ENCODE measurements around the gene RTN1.

The RTN1 gene

GRCh38 chr14:59847711-59848110 lies 22.9 kb downstream of the RTN1 start:
- no peaks in the 10 kb centered on the region for H3K27me3 ChIP-seq (ENCODE audit: control insufficient read depth, insufficient read depth, low read length)
- no peak overlapping the region for H3K4me3 ChIP-seq (ENCODE audit: low read length)
- no peak overlapping the region for H3K9ac ChIP-seq (ENCODE audit: low read length)
- H3K9me3 ChIP-seq (ENCODE audit: control insufficient read depth, low read length): no peaks in the 10 kb centered on the region
- peaks cover 16% of the 10 kb centered on the region for H3K4me1 ChIP-seq (ENCODE audit: control insufficient read depth, insufficient read depth, low read length)
- no peaks in the 10 kb centered on the region for H3K36me3 ChIP-seq (ENCODE audit: control insufficient read depth, insufficient read depth, low read length)

- Histone ChIP-seq H3K36me3 (ENCODE audit: control insufficient read depth, insufficient read depth, low read length) (no peaks in the 10 kb centered on the region), H3K4me1 (ENCODE audit: control insufficient read depth, insufficient read depth, low read length) (peaks cover 16% of the 10 kb centered on the region), H3K4me3 (ENCODE audit: low read length) (no peak overlapping the region)
Observed at GRCh38 chr14:59846595-59846994, 24.0 kb downstream of the RTN1 start.

GRCh38 chr14:59845245-59845644 lies 25.3 kb downstream of the RTN1 start:
- Histone ChIP-seq H3K9me3 (ENCODE audit: control insufficient read depth, low read length) (no peaks in the 10 kb centered on the region), H3K4me1 (ENCODE audit: control insufficient read depth, insufficient read depth, low read length) (peaks cover 16% of the 10 kb centered on the region), H3K9ac (ENCODE audit: low read length) (no peak overlapping the region), H3K27me3 (ENCODE audit: control insufficient read depth, insufficient read depth, low read length) (no peaks in the 10 kb centered on the region), H3K4me3 (ENCODE audit: low read length) (no peak overlapping the region), H3K36me3 (ENCODE audit: control insufficient read depth, insufficient read depth, low read length) (no peaks in the 10 kb centered on the region)

More at GRCh38 chr14:59846595-59846994, 24.0 kb downstream of the RTN1 start:
- no peak overlapping the region for H3K9ac ChIP-seq (ENCODE audit: low read length)
- H3K27me3 ChIP-seq (ENCODE audit: control insufficient read depth, insufficient read depth, low read length): no peaks in the 10 kb centered on the region
- H3K9me3 ChIP-seq (ENCODE audit: control insufficient read depth, low read length): no peaks in the 10 kb centered on the region

GRCh38 chr14:59844186-59844812 lies 26.3 kb downstream of the RTN1 start:
- Histone ChIP-seq H3K9ac (ENCODE audit: low read length) (no peak overlapping the region), H3K36me3 (ENCODE audit: control insufficient read depth, insufficient read depth, low read length) (no peaks in the 10 kb centered on the region), H3K27me3 (ENCODE audit: control insufficient read depth, insufficient read depth, low read length) (no peaks in the 10 kb centered on the region), H3K4me1 (ENCODE audit: control insufficient read depth, insufficient read depth, low read length) (peaks cover 13% of the 10 kb centered on the region), H3K4me3 (ENCODE audit: low read length) (no peak overlapping the region), H3K9me3 (ENCODE audit: control insufficient read depth, low read length) (no peaks in the 10 kb centered on the region)

- Histone ChIP-seq H3K9me3 (ENCODE audit: control insufficient read depth, low read length) (no peaks in the 10 kb centered on the region), H3K27me3 (ENCODE audit: control insufficient read depth, insufficient read depth, low read length) (no peaks in the 10 kb centered on the region), H3K4me3 (ENCODE audit: low read length) (no peak overlapping the region), H3K4me1 (ENCODE audit: control insufficient read depth, insufficient read depth, low read length) (peaks cover 5% of the 10 kb centered on the region), H3K9ac (ENCODE audit: low read length) (no peak overlapping the region), H3K36me3 (ENCODE audit: control insufficient read depth, insufficient read depth, low read length) (no peaks in the 10 kb centered on the region)
Observed at GRCh38 chr14:59836116-59836515, 34.5 kb downstream of the RTN1 start.

GRCh38 chr14:59832653-59833294 lies 37.8 kb downstream of the RTN1 start:
- H3K9me3 ChIP-seq (ENCODE audit: control insufficient read depth, low read length): no peaks in the 10 kb centered on the region
- H3K36me3 ChIP-seq (ENCODE audit: control insufficient read depth, insufficient read depth, low read length): no peaks in the 10 kb centered on the region
- H3K4me1 ChIP-seq (ENCODE audit: control insufficient read depth, insufficient read depth, low read length): peaks cover 5% of the 10 kb centered on the region
- H3K27me3 ChIP-seq (ENCODE audit: control insufficient read depth, insufficient read depth, low read length): no peaks in the 10 kb centered on the region
- no peak overlapping the region for H3K9ac ChIP-seq (ENCODE audit: low read length)
- H3K4me3 ChIP-seq (ENCODE audit: low read length): no peak overlapping the region

- Histone ChIP-seq H3K9ac (ENCODE audit: low read length) (no peak overlapping the region), H3K27me3 (ENCODE audit: control insufficient read depth, insufficient read depth, low read length) (no peaks in the 10 kb centered on the region), H3K9me3 (ENCODE audit: control insufficient read depth, low read length) (no peaks in the 10 kb centered on the region), H3K4me3 (ENCODE audit: low read length) (no peak overlapping the region), H3K4me1 (ENCODE audit: control insufficient read depth, insufficient read depth, low read length) (peaks cover 5% of the 10 kb centered on the region), H3K36me3 (ENCODE audit: control insufficient read depth, insufficient read depth, low read length) (no peaks in the 10 kb centered on the region)
Observed at GRCh38 chr14:59831121-59831730, 39.4 kb downstream of the RTN1 start.

GRCh38 chr14:59830338-59830734 lies 40.2 kb downstream of the RTN1 start:
- Histone ChIP-seq H3K4me1 (ENCODE audit: control insufficient read depth, insufficient read depth, low read length) (peaks cover 5% of the 10 kb centered on the region), H3K36me3 (ENCODE audit: control insufficient read depth, insufficient read depth, low read length) (no peaks in the 10 kb centered on the region), H3K9ac (ENCODE audit: low read length) (no peak overlapping the region), H3K9me3 (ENCODE audit: control insufficient read depth, low read length) (no peaks in the 10 kb centered on the region), H3K27me3 (ENCODE audit: control insufficient read depth, insufficient read depth, low read length) (no peaks in the 10 kb centered on the region), H3K4me3 (ENCODE audit: low read length) (no peak overlapping the region)

- Histone ChIP-seq H3K4me3 (ENCODE audit: low read length) (no peak overlapping the region), H3K36me3 (ENCODE audit: control insufficient read depth, insufficient read depth, low read length) (no peaks in the 10 kb centered on the region), H3K9ac (ENCODE audit: low read length) (no peak overlapping the region), H3K4me1 (ENCODE audit: control insufficient read depth, insufficient read depth, low read length) (no peaks in the 10 kb centered on the region), H3K9me3 (ENCODE audit: control insufficient read depth, low read length) (no peaks in the 10 kb centered on the region), H3K27me3 (ENCODE audit: control insufficient read depth, insufficient read depth, low read length) (no peaks in the 10 kb centered on the region)
Observed at GRCh38 chr14:59829469-59830337, 40.9 kb downstream of the RTN1 start.

- H3K9ac ChIP-seq (ENCODE audit: low read length): no peak overlapping the region
- no peaks in the 10 kb centered on the region for H3K36me3 ChIP-seq (ENCODE audit: control insufficient read depth, insufficient read depth, low read length)
- H3K9me3 ChIP-seq (ENCODE audit: control insufficient read depth, low read length): no peaks in the 10 kb centered on the region
- no peaks in the 10 kb centered on the region for H3K27me3 ChIP-seq (ENCODE audit: control insufficient read depth, insufficient read depth, low read length)
- no peaks in the 10 kb centered on the region for H3K4me1 ChIP-seq (ENCODE audit: control insufficient read depth, insufficient read depth, low read length)
- no peak overlapping the region for H3K4me3 ChIP-seq (ENCODE audit: low read length)
Observed at GRCh38 chr14:59828276-59828675, 42.3 kb downstream of the RTN1 start.

- H3K4me1 ChIP-seq (ENCODE audit: control insufficient read depth, insufficient read depth, low read length): no peaks in the 10 kb centered on the region
- H3K9ac ChIP-seq (ENCODE audit: low read length): no peak overlapping the region
- H3K27me3 ChIP-seq (ENCODE audit: control insufficient read depth, insufficient read depth, low read length): no peaks in the 10 kb centered on the region
Observed at GRCh38 chr14:59827401-59827800, 43.2 kb downstream of the RTN1 start.

GRCh38 chr14:59826150-59826549 lies 44.4 kb downstream of the RTN1 start:
- Histone ChIP-seq H3K27me3 (ENCODE audit: control insufficient read depth, insufficient read depth, low read length) (no peaks in the 10 kb centered on the region), H3K9me3 (ENCODE audit: control insufficient read depth, low read length) (no peaks in the 10 kb centered on the region), H3K9ac (ENCODE audit: low read length) (no peak overlapping the region), H3K4me3 (ENCODE audit: low read length) (no peak overlapping the region), H3K36me3 (ENCODE audit: control insufficient read depth, insufficient read depth, low read length) (no peaks in the 10 kb centered on the region), H3K4me1 (ENCODE audit: control insufficient read depth, insufficient read depth, low read length) (no peaks in the 10 kb centered on the region)

More at GRCh38 chr14:59827401-59827800, 43.2 kb downstream of the RTN1 start:
- Histone ChIP-seq H3K36me3 (ENCODE audit: control insufficient read depth, insufficient read depth, low read length) (no peaks in the 10 kb centered on the region), H3K9me3 (ENCODE audit: control insufficient read depth, low read length) (no peaks in the 10 kb centered on the region), H3K4me3 (ENCODE audit: low read length) (no peak overlapping the region)

All from mucosa of stomach (tissue), 1 donor.